IMR-90 (cell line): Measurements from ENCODE around the gene GRIN1. TPM values are rescaled to one million over a fixed set of nuclear protein-coding genes. Genes with fewer than 3 reads are reported as not detected.

Experiments
- ATAC-seq: fragments of 200-7000 bp; cut with Tn5 transposase; 2 replicates; pipeline ENCODE4 v1.9.1; 2020; ENCODE audit warnings: low read depth, mild to moderate bottlenecking, moderate library complexity
- BruUV-seq: library from RNA; stranded (reverse); fragments of 400-500 nt; replicated peaks from 2 replicates; lab custom pipeline; 2021; lab: Mats Ljungman, UMichigan
- CTCF ChIA-PET: fragments of 300-600 bp; formaldehyde crosslinking; extraction: SDS; loops from one replicate; lab custom pipeline; 2021; ENCODE audit warnings: antibody characterized with exemption; lab: Yijun Ruan, JAX
- POLR2A ChIA-PET: fragments of 300-600 bp; sonication (Branson Sonifier 250); formaldehyde crosslinking; loops from one replicate; lab custom pipeline; 2022; ENCODE audit warnings: antibody characterized with exemption; ENCODE audit not compliant: unreplicated experiment; lab: Charles Lee
- DNase-seq: peaks from one replicate; pipeline ENCODE4 v3.0.0; 2013
- H2AFZ ChIP-seq: replicated peaks from 2 replicates; pipeline ENCODE3; 2013; ENCODE audit warnings: low read length, mild to moderate bottlenecking; ENCODE audit not compliant: poor library complexity
- H2AK5ac ChIP-seq: 2 replicates; pipeline ENCODE4 v1.6.1; 2013; ENCODE audit warnings: low read depth, low read length, inconsistent platforms
- H2AK9ac ChIP-seq: replicated peaks from 2 replicates; pipeline ENCODE3; 2013; ENCODE audit warnings: mild to moderate bottlenecking, low read depth, low read length, moderate library complexity; ENCODE audit not compliant: poor library complexity
- H2BK120ac ChIP-seq: 2 replicates; pipeline ENCODE4 v1.6.1; 2013; ENCODE audit warnings: low read depth, low read length, inconsistent platforms
- H2BK15ac ChIP-seq: 3 replicates; pipeline ENCODE4 v1.6.1; 2013; ENCODE audit warnings: low read depth, low read length, inconsistent platforms
- H2BK20ac ChIP-seq: 2 replicates; pipeline ENCODE4 v1.6.1; 2013; ENCODE audit warnings: low read depth, mild to moderate bottlenecking, inconsistent platforms, low read length, moderate library complexity
- H2BK5ac ChIP-seq: 2 replicates; pipeline ENCODE4 v1.6.1; 2013; ENCODE audit warnings: mild to moderate bottlenecking, low read depth, low read length, inconsistent platforms; ENCODE audit not compliant: poor library complexity, severe bottlenecking
- H3K14ac ChIP-seq: replicated peaks from 2 replicates; pipeline ENCODE4 v1.6.1; 2013; ENCODE audit warnings: low read depth, low read length, inconsistent platforms
- H3K18ac ChIP-seq: 2 replicates; pipeline ENCODE4 v1.6.1; 2013; ENCODE audit warnings: low read depth, low read length, control low read depth
- H3K23ac ChIP-seq: 2 replicates; pipeline ENCODE4 v1.6.1; 2013; ENCODE audit warnings: low read depth, low read length, inconsistent platforms
- H3K27ac ChIP-seq: 2 replicates; pipeline ENCODE4 v1.5.1; 2013; ENCODE audit warnings: mild to moderate bottlenecking, control low read depth, low read length; ENCODE audit not compliant: insufficient read depth
- H3K27me3 ChIP-seq: 2 replicates; pipeline ENCODE4 v1.6.1; 2013; ENCODE audit warnings: low read length; ENCODE audit not compliant: control insufficient read depth, insufficient read depth
- H3K36me3 ChIP-seq: 2 replicates; pipeline ENCODE4 v1.6.1; 2013; ENCODE audit warnings: low read length, mixed read lengths; ENCODE audit not compliant: control insufficient read depth, insufficient read depth
- H3K4ac ChIP-seq: 2 replicates; pipeline ENCODE4 v1.6.1; 2013; ENCODE audit warnings: low read depth, low read length, inconsistent platforms
- H3K4me1 ChIP-seq: 2 replicates; pipeline ENCODE4 v1.6.1; 2013; ENCODE audit warnings: low read length, mixed read lengths; ENCODE audit not compliant: control insufficient read depth, insufficient read depth
- H3K4me2 ChIP-seq: 2 replicates; pipeline ENCODE4 v1.6.1; 2013; ENCODE audit warnings: low read depth, mild to moderate bottlenecking, control low read depth, low read length, moderate library complexity
- H3K4me3 ChIP-seq: 2 replicates; pipeline ENCODE4 v1.5.1; 2013; ENCODE audit warnings: low read depth, mild to moderate bottlenecking, control low read depth, low read length, moderate library complexity; ENCODE audit not compliant: insufficient read depth
- H3K56ac ChIP-seq: 2 replicates; pipeline ENCODE4 v1.6.1; 2013; ENCODE audit warnings: low read length, inconsistent platforms; ENCODE audit not compliant: insufficient read depth; ENCODE audit errors: extremely low read depth
- H3K79me1 ChIP-seq, 2 experiments: 2 replicates each; pipeline ENCODE4 v1.6.1; 2013; ENCODE audit warnings: low read length in 2 of 2, inconsistent platforms in 1 of 2, low read depth in 1 of 2
- H3K9ac ChIP-seq: 2 replicates; pipeline ENCODE4 v1.6.1; 2013; ENCODE audit warnings: low read depth, low read length, control low read depth
- H3K9me1 ChIP-seq: 2 replicates; pipeline ENCODE4 v1.6.1; 2013; ENCODE audit warnings: low read length, inconsistent platforms; ENCODE audit not compliant: insufficient read depth
- H3K9me3 ChIP-seq: 2 replicates; pipeline ENCODE4 v1.6.1; 2013; ENCODE audit warnings: low read length; ENCODE audit not compliant: control insufficient read depth, insufficient read depth
- H4K20me1 ChIP-seq: 2 replicates; pipeline ENCODE4 v1.6.1; 2013; ENCODE audit warnings: low read length, inconsistent platforms; ENCODE audit not compliant: insufficient read depth
- H4K5ac ChIP-seq: 2 replicates; pipeline ENCODE4 v1.6.1; 2013; ENCODE audit warnings: mild to moderate bottlenecking, low read depth, low read length, control low read depth
- H4K8ac ChIP-seq, 2 experiments: 2 replicates each; pipeline ENCODE4 v1.6.1; 2013; ENCODE audit warnings: low read depth in 2 of 2, low read length in 2 of 2, control low read depth in 1 of 2, inconsistent platforms in 1 of 2
- H4K91ac ChIP-seq: 2 replicates; pipeline ENCODE4 v1.6.1; 2013; ENCODE audit warnings: low read depth, low read length, inconsistent platforms; ENCODE audit not compliant: insufficient read depth
- CHD1 ChIP-seq: IDR thresholded peaks from 2 replicates; pipeline ENCODE4 v1.6.1; 2012; ENCODE audit warnings: low read depth, low read length, improper control_type of control experiment
- FOS ChIP-seq: fragments of 150-350 bp; IDR thresholded peaks from 2 replicates; pipeline ENCODE4 v1.6.1; 2016; ENCODE audit warnings: low read depth, low read length
- MAZ ChIP-seq: IDR thresholded peaks from 2 replicates; pipeline ENCODE4 v1.6.1; 2012; ENCODE audit warnings: low read depth, mild to moderate bottlenecking, low read length, improper control_type of control experiment, moderate library complexity, borderline replicate concordance
- MXI1 ChIP-seq: IDR thresholded peaks from 2 replicates; pipeline ENCODE4 v1.6.1; 2012; ENCODE audit warnings: low read depth, mild to moderate bottlenecking, low read length, moderate library complexity, borderline replicate concordance
- RFX5 ChIP-seq: IDR thresholded peaks from 2 replicates; pipeline ENCODE4 v1.8.0; 2012; ENCODE audit warnings: low read depth, mild to moderate bottlenecking, low read length, moderate library complexity
- SMC3 ChIP-seq: fragments of 150-350 bp; IDR thresholded peaks from 2 replicates; pipeline ENCODE4 v1.6.1; 2016; ENCODE audit warnings: low read depth, mild to moderate bottlenecking, antibody characterized with exemption, low read length, moderate library complexity
- WGBS, 2 experiments: methylation state at CpG; one replicate each; pipeline versions ENCODE4 v1.1.5 to v1.1.7; 2013; ENCODE audit warnings: missing lambda C conversion rate in 2 of 2; ENCODE audit not compliant: insufficient read length in 1 of 2; ENCODE audit errors: extremely low coverage in 2 of 2; 5-methylcytosine and 5-hydroxymethylcytosine counted together
- dilution Hi-C: fragments of 300-500 bp; cut with HindIII; formaldehyde crosslinking; loops from one replicate; pipeline ENCODE4 v1.14.3; 2018; ENCODE audit warnings: low sequenced_read_pairs; ENCODE audit not compliant: unreplicated experiment
- in situ Hi-C: fragments of 300-500 bp; cut with MboI; formaldehyde crosslinking; loops from 3 replicates; pipeline ENCODE4 v1.14.3; 2019; ENCODE audit warnings: low sequenced_read_pairs, inconsistent platforms, mixed read lengths
- intact Hi-C: fragments of 100-400 bp; cut with micrococcal nuclease; formaldehyde crosslinking; loops from 2 replicates; pipeline ENCODE4 v1.10.0; 2022
- polyA plus RNA-seq, 3 experiments: library from polyadenylated mRNA; depleted of rRNA; stranded (reverse); fragments of >200 nt; gene quantifications; 2 replicates each; pipeline ENCODE4 v1.2.3, GENCODE V29; 2012; ENCODE audit warnings: low replicate concordance in 1 of 3
- total RNA-seq: library from RNA; depleted of rRNA; stranded (reverse); fragments of >200 nt; gene quantifications from 2 replicates; pipeline ENCODE4 v1.2.3, GENCODE V29; 2012

Gene GRIN1
- total and polyA plus RNA-seq, 2 of the 4 experiments (the other 2 are of a cell fraction) = 0.09 TPM; not detected in 1

DNA sequence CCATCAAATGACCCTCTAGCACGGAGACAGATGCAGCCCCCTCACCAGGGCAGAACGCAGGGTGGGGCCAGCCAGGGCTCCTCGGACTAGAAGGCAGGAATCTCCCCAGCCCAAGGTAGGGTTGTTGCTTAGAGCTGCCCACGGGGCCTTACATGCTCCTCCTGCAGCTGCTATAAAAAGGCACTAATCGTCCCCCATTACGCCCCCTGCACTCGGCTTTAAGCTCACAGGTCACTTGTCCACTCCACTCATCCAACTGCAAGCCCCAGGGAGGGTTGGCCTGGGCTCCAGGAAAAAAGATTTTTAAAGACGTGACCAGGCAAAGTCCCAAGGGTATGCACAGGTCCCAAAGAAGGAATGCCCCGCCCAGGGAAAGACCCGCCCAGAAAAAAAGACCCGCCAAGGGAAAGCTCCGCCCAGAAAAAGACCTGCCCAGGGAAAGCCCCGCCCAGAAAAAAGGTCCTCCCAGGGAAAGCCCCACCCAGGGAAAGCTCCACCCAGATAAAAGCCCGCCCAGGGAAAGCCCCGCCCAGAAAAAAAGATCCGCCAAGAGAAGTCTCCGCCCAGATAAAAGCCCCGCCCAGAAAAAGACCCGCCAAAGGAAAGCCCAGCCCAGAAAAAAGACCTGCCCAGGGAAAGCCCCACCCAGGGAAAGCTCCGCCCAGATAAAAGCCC, 11.1 kb downstream of the GRIN1 start:
- H3K4ac ChIP-seq = no peak overlapping the region
- no peak overlapping the region for H4K8ac ChIP-seq
- no peak overlapping the region for H3K18ac ChIP-seq
- WGBS, 2 experiments = 65% methylated on average over 7 of the region's 20 CpGs; no CpG with 5 or more reads in 1 of the 2 experiments
- no peaks in the 10 kb centered on the region for H3K79me1 ChIP-seq
- no peaks in the 10 kb centered on the region for H3K4me1 ChIP-seq
- no peak overlapping the region for H3K56ac ChIP-seq
- no peak overlapping the region for H3K9ac ChIP-seq
- no TSS peak for BruUV-seq
- H3K23ac ChIP-seq = no peak overlapping the region
- no peak overlapping the region for H3K4me3 ChIP-seq
- peaks cover 8% of the 10 kb centered on the region for H3K27me3 ChIP-seq
- in situ Hi-C loops = no loop called here
- H2BK15ac ChIP-seq = no peak overlapping the region
- H2AFZ ChIP-seq = no peak overlapping the region
- intact Hi-C loops = no loop called here
- H3K36me3 ChIP-seq = no peaks in the 10 kb centered on the region
- H4K5ac ChIP-seq = no peak overlapping the region
- no peak overlapping the region for H4K91ac ChIP-seq
- ChIA-PET POLR2A (no interaction called here), CTCF (no interaction called here)
- H3K27ac ChIP-seq = no peak overlapping the region
- no peak overlapping the region for H2BK20ac ChIP-seq
- H2BK5ac ChIP-seq = no peak overlapping the region
- ATAC-seq = no peak
- no peak for TF ChIP-seq FOS
- no peak for TF ChIP-seq CHD1
- TF ChIP-seq MXI1 = no peak
- no peak for TF ChIP-seq SMC3
- TF ChIP-seq RFX5 = no peak
- no peak for TF ChIP-seq MAZ
- H3K4me2 ChIP-seq = no peak overlapping the region
- no peak overlapping the region for H2BK120ac ChIP-seq
- H3K14ac ChIP-seq = no peak overlapping the region
- H2AK9ac ChIP-seq = no peak overlapping the region
- dilution Hi-C loops = no loop called here
- no peaks in the 10 kb centered on the region for H4K20me1 ChIP-seq
- no peak overlapping the region for H2AK5ac ChIP-seq
- H3K9me3 ChIP-seq = no peaks in the 10 kb centered on the region
- peaks cover 12% of the 10 kb centered on the region for H3K9me1 ChIP-seq
- no peak for DNase-seq
